ENCODE data around the gene CDR2. TPM values are rescaled to one million over a fixed set of nuclear protein-coding genes. Genes with fewer than 3 reads are reported as not detected.

CDR2 gene
- total RNA-seq, 2 experiments from 2014 or later: 42.2 to 48.6 TPM

DNA sequence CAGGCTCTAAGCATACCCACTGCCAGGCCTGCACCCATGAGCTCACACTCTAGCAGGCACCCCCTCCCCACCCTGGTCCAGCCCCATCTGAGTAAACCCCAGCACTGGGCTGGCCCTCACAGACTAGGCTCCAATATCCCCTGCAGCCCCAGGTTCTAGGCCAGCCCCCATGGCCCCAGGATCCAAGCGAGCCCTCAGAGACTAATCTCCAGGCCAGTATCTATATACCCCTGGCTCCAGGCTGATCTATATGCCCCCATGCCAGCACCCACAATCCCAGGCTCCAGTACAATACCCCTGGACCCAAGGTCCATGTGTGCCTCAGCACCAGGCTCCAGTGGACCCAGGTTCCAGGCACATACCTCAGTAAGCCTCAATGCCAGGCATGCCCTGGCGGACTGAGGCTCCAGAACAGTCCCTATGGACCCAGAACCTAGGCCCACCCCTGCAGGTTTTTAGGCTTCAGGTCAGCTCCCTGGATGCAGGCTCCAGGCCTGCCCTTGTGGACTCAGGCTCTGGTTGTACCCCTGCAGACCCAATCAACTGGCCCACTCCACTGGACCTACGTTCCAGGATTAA is 38.7 kb downstream of the CDR2 start:
- no peak for DNase-seq
- Mint-ChIP-seq H3K4me1 (peaks cover 5% of the 10 kb centered on the region), H3K4me3 (no peak overlapping the region), H3K27ac (no peak overlapping the region), H3K9me3 (peaks cover 28% of the 10 kb centered on the region), H3K36me3 (peaks cover 74% of the 10 kb centered on the region), H3K27me3 (no peaks in the 10 kb centered on the region)
- no peak for ATAC-seq (ENCODE audit: low read depth)
- POLR2A ChIA-PET: no interaction called here

DNA sequence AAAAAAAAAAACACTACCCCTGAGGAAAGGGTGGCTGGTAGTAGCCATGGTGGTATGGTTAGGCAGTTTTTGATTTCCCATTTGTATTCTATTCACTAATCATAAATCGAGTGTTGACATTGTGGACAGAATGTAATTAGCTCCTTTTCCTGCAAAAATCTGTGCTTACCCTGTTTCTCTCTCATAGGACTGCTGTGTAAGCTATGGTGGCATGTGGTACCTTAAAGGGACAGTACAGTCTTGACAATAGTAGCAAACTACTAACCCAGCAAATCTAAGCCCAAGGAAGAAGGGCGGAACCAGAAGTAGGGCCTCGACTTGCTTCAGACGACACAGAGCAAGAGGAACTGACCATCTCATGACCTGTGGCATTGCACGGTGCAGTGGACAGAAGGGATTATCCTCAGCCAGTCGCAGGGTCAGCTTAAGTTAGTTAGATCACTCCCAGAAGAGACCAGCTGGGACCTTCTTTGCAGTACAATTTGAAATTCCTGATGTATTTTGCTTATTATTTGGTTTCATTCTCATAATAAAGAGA is 40.9 kb downstream of the CDR2 start:
- DNase-seq (no peak), ATAC-seq (ENCODE audit: low read depth) (no peak)
- Mint-ChIP-seq H3K27me3 (no peaks in the 10 kb centered on the region), H3K4me3 (no peak overlapping the region), H3K9me3 (peaks cover 22% of the 10 kb centered on the region), H3K27ac (no peak overlapping the region), H3K4me1 (peaks cover 5% of the 10 kb centered on the region), H3K36me3 (peaks cover 58% of the 10 kb centered on the region)
- POLR2A ChIA-PET: no interaction called here

DNA sequence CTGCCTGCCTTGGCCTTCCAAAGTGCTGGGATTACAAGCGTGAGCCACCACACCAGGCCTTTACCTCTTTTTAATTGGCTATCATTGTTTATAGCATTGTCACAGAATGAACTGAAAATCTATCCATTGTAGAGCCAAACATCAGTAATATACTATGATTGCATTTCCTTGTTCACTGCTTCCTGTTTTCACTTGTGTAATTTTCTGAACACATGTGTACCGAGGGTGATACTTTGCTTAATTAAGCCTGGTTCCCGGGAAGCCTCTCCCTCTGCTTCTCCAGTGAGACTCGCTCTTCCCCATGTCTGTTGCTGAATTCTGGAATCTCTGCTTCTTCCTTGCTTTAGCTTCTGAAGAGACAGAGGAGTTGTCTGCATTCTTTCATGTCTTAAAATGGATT is 44.1 kb downstream of the CDR2 start:
- Mint-ChIP-seq H3K27me3 (no peaks in the 10 kb centered on the region), H3K36me3 (peaks cover 33% of the 10 kb centered on the region), H3K9me3 (peaks cover 4% of the 10 kb centered on the region), H3K4me1 (no peaks in the 10 kb centered on the region), H3K4me3 (no peak overlapping the region), H3K27ac (peak overlapping the region; percentile 20)
- ATAC-seq (ENCODE audit: low read depth): no peak
- no peak for DNase-seq
- POLR2A ChIA-PET: interaction anchor here (0.6 kb wide), 1 partner anchor 43 kb away, joined by 3 read pairs; no protein-coding TSS in a partner anchor

DNA sequence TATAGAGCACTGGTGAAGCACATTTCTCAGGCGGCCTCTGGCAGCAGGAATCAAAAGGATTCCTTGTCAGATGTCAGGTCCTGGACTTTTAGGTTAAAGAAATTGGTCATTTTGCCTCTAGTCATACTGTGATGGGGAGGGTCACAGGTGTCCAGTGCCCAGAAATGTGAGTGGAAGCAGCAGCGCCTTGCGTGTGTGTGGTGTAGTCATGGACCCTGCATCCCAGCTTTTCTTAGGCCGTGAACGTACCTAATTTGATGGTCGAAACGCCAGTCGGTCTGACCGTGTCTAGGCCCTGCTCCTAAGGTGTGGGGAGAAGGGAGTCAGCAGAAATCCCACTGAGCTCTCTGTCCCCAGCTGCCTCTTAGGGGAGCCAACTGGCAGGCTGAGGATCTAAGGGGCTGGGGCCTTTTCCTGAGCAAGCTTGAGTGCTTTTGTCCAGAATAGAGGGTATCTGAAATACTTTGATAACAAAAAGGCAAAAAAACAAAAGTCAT is 45.2 kb downstream of the CDR2 start:
- POLR2A ChIA-PET: interaction anchor here (1.7 kb wide), 1 partner anchor 44 kb away, joined by 4 read pairs; no protein-coding TSS in a partner anchor
- no peak overlapping the region for H3K4me3 Mint-ChIP-seq

DNA sequence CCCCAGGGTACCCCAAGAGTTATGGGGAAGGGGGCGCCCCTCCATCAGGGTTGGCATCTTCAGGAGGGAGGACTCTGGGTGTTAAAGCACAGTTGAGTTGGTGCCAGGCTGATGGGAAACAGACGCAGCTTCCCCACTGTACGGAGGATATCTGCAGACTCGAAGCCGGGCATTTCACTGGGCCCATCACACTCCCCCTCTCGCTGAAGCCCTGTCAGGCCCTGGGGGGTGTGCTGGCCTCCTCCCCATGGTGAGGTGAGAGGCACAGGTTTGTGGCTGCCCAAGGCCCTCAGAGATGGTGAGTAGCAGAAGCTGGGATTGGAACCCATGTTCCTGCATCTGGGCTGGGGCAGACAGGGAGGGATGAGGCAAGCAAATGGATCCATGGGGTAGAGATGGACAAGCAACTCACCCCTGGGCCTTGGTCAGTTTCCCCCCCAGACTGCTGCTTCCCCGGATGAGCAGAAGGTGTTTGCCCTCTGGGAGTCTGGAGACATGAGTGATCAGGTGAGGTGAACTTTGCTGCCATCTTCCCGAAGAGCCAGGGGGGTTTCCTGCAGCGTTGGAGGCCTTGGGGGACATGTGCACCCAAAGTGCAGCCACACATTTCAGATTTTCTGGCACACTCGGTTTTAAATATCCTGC is 46.2 kb downstream of the CDR2 start:
- ATAC-seq (ENCODE audit: low read depth): no peak
- POLR2A ChIA-PET: interaction anchor here (1.7 kb wide), 1 partner anchor 45 kb away, joined by 4 read pairs; no protein-coding TSS in a partner anchor
- no peaks in the 10 kb centered on the region for H3K27me3 Mint-ChIP-seq
- H3K27ac Mint-ChIP-seq: no peak overlapping the region
- DNase-seq: no peak
- peaks cover 16% of the 10 kb centered on the region for H3K36me3 Mint-ChIP-seq
- H3K4me3 Mint-ChIP-seq: no peak overlapping the region
- H3K4me1 Mint-ChIP-seq: no peaks in the 10 kb centered on the region
- no peaks in the 10 kb centered on the region for H3K9me3 Mint-ChIP-seq

More for the DNA sequence above, 45.2 kb downstream of the CDR2 start:
- no peak overlapping the region for H3K27ac Mint-ChIP-seq
- ATAC-seq (ENCODE audit: low read depth) (no peak), DNase-seq (no peak)
- no peaks in the 10 kb centered on the region for H3K9me3 Mint-ChIP-seq
- no peaks in the 10 kb centered on the region for H3K4me1 Mint-ChIP-seq
- peaks cover 24% of the 10 kb centered on the region for H3K36me3 Mint-ChIP-seq
- no peaks in the 10 kb centered on the region for H3K27me3 Mint-ChIP-seq

DNA sequence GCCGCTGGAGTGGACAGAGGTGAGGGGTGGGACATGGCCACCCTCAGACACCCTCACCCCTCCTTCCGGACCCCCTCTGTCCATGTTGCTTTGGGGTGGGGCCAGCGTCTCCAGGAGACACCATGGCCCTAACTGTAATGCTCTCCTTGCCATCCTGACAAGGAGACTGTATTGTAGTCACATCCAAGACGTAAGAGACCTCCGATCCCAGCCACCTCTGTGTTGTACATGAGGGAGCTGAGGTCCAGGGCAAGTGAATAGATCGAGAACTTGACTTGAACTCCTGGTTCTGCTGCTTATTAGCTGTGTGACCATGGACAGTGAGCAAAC is 47.0 kb downstream of the CDR2 start:
- POLR2A ChIA-PET: no interaction called here
- Mint-ChIP-seq H3K27me3 (no peaks in the 10 kb centered on the region), H3K36me3 (peaks cover 14% of the 10 kb centered on the region), H3K27ac (no peak overlapping the region), H3K9me3 (no peaks in the 10 kb centered on the region), H3K4me1 (no peaks in the 10 kb centered on the region), H3K4me3 (no peak overlapping the region)
- ATAC-seq (ENCODE audit: low read depth) (no peak), DNase-seq (no peak)

DNA sequence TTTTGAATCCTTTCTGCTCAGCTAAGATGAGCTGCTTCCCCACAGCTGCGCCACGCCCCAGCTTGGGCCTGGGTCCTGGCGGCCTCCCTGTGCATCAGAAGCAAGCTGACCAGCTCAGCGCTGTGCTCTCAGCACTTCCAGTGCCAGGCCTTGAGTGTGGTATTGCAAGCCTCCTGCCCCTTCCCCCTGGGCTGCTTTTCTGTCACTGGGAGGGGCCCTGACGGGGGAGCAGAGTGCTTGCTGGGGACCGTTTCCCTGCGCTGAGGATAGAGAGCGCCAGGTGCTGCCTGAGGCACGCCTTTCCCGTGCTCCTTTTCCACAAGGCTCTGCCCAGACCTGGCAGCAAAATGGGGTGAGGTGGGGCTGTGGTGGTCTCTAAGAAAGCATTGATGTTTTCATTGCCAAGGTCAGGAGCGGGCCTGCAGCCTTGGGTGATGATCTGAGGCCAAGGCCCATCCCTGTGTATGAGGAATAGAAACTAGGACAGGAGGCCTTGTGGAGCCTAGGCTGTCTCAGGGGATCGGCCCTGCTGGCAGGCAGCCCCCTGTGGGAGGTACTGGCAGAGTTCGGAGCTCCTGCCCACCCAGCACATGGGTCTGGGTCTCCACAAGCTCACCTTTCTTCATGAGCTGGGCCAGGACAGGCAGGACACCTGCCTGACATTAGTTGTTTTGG is 47.5 kb downstream of the CDR2 start:
- no peak for DNase-seq
- no peak overlapping the region for H3K27ac Mint-ChIP-seq

DNA sequence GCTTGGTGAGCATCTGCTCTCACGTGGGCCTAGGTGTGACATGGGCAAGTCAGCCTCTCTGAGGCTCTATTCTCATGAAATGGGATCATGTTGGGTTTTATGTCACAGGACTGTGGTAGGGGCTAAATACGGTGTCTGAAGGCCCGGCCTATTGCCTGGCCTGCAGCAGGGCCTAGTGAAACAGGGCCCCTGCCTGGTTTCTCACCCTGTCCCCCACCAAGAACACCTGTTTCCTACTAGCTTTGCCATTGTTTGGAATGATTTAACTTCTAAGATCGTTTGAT is 48.1 kb downstream of the CDR2 start:
- Mint-ChIP-seq H3K9me3 (no peaks in the 10 kb centered on the region), H3K27ac (no peak overlapping the region), H3K4me3 (no peak overlapping the region), H3K4me1 (peaks cover 1% of the 10 kb centered on the region), H3K27me3 (no peaks in the 10 kb centered on the region), H3K36me3 (peaks cover 8% of the 10 kb centered on the region)
- ATAC-seq (ENCODE audit: low read depth) (no peak), DNase-seq (no peak)
- POLR2A ChIA-PET: no interaction called here

More for the DNA sequence above, 47.5 kb downstream of the CDR2 start:
- Mint-ChIP-seq H3K9me3 (no peaks in the 10 kb centered on the region), H3K36me3 (peaks cover 12% of the 10 kb centered on the region), H3K4me1 (no peaks in the 10 kb centered on the region), H3K27me3 (no peaks in the 10 kb centered on the region), H3K4me3 (no peak overlapping the region)
- POLR2A ChIA-PET: no interaction called here
- no peak for ATAC-seq (ENCODE audit: low read depth)

DNA sequence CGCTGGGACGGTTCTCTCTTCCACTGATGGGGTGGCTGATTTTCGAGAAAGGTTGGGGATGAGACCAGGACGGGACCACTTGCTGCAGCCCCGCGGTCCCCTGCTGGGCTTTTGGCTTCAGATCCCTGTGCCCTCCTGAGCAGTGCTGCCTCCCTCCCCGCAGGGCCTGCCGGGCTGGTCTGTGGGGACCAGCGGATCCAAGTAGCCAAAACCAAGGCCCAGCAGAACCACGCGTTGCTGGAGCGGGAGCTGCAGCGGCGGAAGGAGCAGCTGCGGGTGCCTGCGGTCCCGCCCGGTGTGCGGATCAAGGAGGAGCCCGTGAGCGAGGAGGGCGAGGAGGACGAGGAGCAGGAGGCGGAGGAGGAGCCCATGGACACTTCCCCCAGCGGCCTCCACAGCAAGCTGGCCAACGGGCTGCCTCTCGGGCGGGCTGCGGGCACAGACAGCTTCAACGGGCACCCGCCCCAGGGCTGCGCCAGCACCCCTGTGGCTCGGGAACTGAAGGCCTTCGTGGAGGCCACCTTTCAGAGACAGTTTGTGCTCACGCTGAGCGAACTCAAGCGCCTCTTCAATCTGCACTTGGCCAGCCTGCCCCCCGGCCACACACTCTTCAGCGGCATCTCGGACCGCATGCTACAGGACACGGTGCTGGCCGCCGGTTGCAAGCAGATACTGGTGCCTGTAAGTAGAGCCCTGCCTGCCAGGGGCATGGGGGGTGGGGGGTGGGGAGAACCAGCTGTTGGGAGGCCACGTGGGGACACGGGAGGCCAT is 48.6 kb downstream of the CDR2 start:
- DNase-seq: no peak

DNA sequence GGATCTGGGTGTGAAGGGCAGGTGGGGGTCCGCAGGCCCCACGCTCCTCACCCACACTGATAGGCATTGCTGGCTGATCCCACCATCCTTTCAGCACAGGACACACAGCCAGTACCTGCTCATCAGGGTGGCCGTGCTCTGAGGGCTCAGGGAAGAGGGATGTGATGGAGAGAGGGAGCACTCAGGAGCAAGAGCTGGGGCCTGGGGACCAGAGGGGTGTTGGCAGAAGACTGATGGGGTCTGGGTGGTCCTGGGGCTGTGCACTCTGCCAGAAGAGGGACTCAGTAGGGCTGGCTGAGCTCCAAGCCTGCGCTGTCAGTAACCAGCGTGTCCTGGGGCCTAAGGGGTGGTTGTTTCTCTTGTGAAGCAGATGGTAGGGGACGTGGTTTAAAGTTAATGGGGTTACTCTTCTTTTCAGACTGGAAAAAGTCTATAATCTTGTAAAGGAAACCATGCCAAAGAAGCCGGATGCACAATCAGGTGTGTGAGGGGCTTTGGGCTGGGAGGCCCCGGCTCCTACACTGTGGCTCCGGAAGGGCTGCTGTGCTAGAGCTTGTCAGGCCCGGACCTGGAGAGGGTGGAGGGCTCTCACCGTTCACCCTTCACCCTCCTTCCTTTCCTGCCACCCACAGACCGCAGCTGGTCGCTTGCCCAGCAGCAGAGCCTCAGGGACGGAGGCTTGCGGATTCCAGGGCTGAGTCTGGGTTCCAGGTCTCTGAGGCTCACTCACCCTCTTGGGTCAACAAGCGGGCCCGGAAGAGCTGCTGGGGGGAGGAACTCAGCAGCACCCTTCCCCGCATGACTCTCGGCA is 49.4 kb downstream of the CDR2 start:
- POLR2A ChIA-PET: no interaction called here
- peaks cover 10% of the 10 kb centered on the region for H3K36me3 Mint-ChIP-seq
- peak overlapping the region; percentile 60 for H3K27ac Mint-ChIP-seq
- H3K9me3 Mint-ChIP-seq: no peaks in the 10 kb centered on the region
- no peaks in the 10 kb centered on the region for H3K27me3 Mint-ChIP-seq
- no peak for DNase-seq
- no peak for ATAC-seq (ENCODE audit: low read depth)
- H3K4me1 Mint-ChIP-seq: peaks cover 2% of the 10 kb centered on the region
- no peak overlapping the region for H3K4me3 Mint-ChIP-seq

More for the DNA sequence above, 48.6 kb downstream of the CDR2 start:
- Mint-ChIP-seq H3K36me3 (peaks cover 10% of the 10 kb centered on the region), H3K4me1 (peaks cover 2% of the 10 kb centered on the region), H3K4me3 (no peak overlapping the region), H3K27ac (no peak overlapping the region), H3K27me3 (no peaks in the 10 kb centered on the region), H3K9me3 (no peaks in the 10 kb centered on the region)
- no peak for ATAC-seq (ENCODE audit: low read depth)
- POLR2A ChIA-PET: no interaction called here

DNA sequence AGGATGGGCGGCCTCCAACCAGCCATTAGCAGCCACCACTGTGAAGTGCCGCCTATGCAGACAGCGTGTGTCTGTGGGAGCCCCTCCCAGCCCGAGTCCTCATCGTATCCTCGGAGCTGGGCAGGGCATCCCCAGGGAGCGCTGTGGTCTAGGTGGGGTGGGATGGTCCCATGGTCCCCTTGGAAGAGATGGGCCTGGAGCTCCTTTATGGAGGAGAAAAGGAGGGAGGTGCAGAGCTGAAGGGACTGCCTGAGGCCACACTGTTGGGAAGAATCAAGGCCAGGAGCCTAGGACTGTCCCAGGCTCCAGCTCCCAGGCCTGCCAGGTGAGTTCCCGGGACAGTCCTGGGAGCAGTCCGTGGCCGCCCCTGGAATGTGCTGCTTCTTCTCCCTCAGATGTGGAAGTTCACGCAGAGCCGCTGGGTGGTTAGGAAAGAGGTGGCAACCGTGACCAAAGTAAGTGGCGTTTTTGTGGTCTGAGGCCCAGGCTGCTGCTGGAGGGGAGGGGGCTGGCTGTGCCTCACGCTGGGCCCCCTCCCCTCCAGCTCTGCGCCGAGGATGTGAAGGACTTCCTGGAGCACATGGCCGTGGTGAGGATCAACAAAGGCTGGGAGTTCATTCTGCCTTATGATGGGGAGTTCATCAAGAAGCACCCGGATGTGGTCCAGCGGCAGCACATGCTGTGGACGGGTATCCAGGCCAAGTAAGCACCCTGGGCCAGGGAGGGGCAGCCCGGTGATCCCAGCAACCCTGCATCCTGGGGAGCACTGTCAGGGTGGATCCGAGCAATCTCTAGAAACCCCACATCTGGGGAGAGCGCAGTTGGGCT is 50.2 kb downstream of the CDR2 start:
- Mint-ChIP-seq H3K4me3 (no peak overlapping the region), H3K27me3 (no peaks in the 10 kb centered on the region), H3K27ac (peak overlapping the region; percentile 60), H3K4me1 (peaks cover 2% of the 10 kb centered on the region), H3K36me3 (peaks cover 9% of the 10 kb centered on the region), H3K9me3 (no peaks in the 10 kb centered on the region)
- POLR2A ChIA-PET: no interaction called here
- ATAC-seq (ENCODE audit: low read depth) (no peak), DNase-seq (no peak)
